ENCODE results near the gene IRF9.

DNA sequence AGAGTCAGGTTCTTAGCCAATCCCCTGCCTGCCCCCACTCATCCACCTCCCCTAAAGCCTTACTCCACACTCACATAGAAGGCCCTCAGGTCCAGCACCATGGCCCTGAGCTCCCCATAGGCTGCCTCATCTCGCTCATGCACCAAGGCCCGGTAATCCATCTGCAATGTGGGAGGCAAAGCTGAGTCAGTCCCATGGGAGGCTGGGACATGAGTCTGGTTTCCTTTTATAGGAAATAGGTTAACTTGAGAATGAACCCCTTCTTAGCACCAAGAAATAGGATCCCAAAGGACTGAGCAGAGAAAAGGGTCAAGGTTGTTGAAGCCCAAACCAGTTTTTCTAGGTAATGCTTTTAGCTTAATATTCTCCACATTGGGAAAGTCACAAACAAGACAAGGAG lies 17.6 kb upstream of the IRF9 start:
- TF ChIP-seq RARA (CRISPR knock-in tag; IDR thresholded peaks at IDR 0.05): no peak
- TF ChIP-seq, protein P1, sequence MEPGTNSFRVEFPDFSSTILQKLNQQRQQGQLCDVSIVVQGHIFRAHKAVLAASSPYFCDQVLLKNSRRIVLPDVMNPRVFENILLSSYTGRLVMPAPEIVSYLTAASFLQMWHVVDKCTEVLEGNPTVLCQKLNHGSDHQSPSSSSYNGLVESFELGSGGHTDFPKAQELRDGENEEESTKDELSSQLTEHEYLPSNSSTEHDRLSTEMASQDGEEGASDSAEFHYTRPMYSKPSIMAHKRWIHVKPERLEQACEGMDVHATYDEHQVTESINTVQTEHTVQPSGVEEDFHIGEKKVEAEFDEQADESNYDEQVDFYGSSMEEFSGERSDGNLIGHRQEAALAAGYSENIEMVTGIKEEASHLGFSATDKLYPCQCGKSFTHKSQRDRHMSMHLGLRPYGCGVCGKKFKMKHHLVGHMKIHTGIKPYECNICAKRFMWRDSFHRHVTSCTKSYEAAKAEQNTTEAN (CRISPR knock-in tag; conservative IDR thresholded peaks at IDR 0.05): no peak
- TF ChIP-seq JUNB (CRISPR knock-in tag; IDR thresholded peaks at IDR 0.05; ENCODE audit: borderline replicate concordance): no peak
- TF ChIP-seq, protein P2, sequence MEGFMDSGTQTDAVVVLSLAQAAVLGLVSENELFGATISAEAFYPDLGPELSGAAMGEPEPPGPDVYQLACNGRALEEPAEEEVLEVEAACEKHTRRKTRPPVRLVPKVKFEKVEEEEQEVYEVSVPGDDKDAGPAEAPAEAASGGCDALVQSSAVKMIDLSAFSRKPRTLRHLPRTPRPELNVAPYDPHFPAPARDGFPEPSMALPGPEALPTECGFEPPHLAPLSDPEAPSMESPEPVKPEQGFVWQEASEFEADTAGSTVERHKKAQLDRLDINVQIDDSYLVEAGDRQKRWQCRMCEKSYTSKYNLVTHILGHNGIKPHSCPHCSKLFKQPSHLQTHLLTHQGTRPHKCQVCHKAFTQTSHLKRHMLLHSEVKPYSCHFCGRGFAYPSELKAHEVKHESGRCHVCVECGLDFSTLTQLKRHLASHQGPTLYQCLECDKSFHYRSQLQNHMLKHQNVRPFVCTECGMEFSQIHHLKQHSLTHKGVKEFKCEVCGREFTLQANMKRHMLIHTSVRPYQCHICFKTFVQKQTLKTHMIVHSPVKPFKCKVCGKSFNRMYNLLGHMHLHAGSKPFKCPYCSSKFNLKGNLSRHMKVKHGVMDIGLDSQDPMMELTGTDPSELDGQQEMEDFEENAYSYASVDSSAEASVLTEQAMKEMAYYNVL (CRISPR knock-in tag; IDR thresholded peaks at IDR 0.05; ENCODE audit: borderline replicate concordance): no peak
- no peak for TF ChIP-seq ZNF720 (CRISPR knock-in tag; IDR thresholded peaks at IDR 0.05)
- no peak for TF ChIP-seq ZNF670 (CRISPR knock-in tag; IDR thresholded peaks at IDR 0.05; ENCODE audit: borderline replicate concordance)
- TF ChIP-seq FOXA1 (IDR thresholded peaks at IDR 0.05): no peak
- no peak for TF ChIP-seq FOXA1 (CRISPR knock-in tag; IDR thresholded peaks at IDR 0.05)
- TF ChIP-seq, protein P3, sequence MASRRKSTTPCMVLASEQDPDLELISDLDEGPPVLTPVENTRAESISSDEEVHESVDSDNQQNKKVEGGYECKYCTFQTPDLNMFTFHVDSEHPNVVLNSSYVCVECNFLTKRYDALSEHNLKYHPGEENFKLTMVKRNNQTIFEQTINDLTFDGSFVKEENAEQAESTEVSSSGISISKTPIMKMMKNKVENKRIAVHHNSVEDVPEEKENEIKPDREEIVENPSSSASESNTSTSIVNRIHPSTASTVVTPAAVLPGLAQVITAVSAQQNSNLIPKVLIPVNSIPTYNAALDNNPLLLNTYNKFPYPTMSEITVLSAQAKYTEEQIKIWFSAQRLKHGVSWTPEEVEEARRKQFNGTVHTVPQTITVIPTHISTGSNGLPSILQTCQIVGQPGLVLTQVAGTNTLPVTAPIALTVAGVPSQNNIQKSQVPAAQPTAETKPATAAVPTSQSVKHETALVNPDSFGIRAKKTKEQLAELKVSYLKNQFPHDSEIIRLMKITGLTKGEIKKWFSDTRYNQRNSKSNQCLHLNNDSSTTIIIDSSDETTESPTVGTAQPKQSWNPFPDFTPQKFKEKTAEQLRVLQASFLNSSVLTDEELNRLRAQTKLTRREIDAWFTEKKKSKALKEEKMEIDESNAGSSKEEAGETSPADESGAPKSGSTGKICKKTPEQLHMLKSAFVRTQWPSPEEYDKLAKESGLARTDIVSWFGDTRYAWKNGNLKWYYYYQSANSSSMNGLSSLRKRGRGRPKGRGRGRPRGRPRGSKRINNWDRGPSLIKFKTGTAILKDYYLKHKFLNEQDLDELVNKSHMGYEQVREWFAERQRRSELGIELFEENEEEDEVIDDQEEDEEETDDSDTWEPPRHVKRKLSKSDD (CRISPR knock-in tag; IDR thresholded peaks at IDR 0.05; ENCODE audit: low read depth): no peak

Measured in HepG2 (cell line).